Measurements from ENCODE around the gene ADARB1.

The ADARB1 gene

GRCh38 chr21:45075596-45076244, 1.3 kb downstream of the ADARB1 start:
- no peak for DNase-seq (ENCODE audit: low read depth)

- DNase-seq (ENCODE audit: low read depth) = no peak
These were observed 1.9 kb downstream of the ADARB1 start for GRCh38 chr21:45076245-45076711.

GRCh38 chr21:45078371-45078770, 4.0 kb downstream of the ADARB1 start:
- no peak for DNase-seq (ENCODE audit: low read depth)

- DNase-seq (ENCODE audit: low read depth) = peak; percentile 22
These were observed 4.5 kb downstream of the ADARB1 start for GRCh38 chr21:45078877-45079281.

- DNase-seq (ENCODE audit: low read depth) = no peak
These were observed 5.0 kb downstream of the ADARB1 start for GRCh38 chr21:45079351-45079750.

- DNase-seq (ENCODE audit: low read depth) = no peak
These were observed 5.9 kb downstream of the ADARB1 start for GRCh38 chr21:45080232-45080631.

- DNase-seq (ENCODE audit: low read depth) = no peak
These were observed 6.4 kb downstream of the ADARB1 start for GRCh38 chr21:45080639-45081414.

- DNase-seq (ENCODE audit: low read depth) = no peak
These were observed 7.3 kb downstream of the ADARB1 start for GRCh38 chr21:45081636-45082035.

GRCh38 chr21:45082736-45083135, 8.4 kb downstream of the ADARB1 start:
- no peak for DNase-seq (ENCODE audit: low read depth)

- no peak for DNase-seq (ENCODE audit: low read depth)
These were observed 9.7 kb downstream of the ADARB1 start for GRCh38 chr21:45084121-45084520.

GRCh38 chr21:45084881-45085536, 10.6 kb downstream of the ADARB1 start:
- no peak for DNase-seq (ENCODE audit: low read depth)

GRCh38 chr21:45085700-45086099, 11.3 kb downstream of the ADARB1 start:
- no peak for DNase-seq (ENCODE audit: low read depth)

- DNase-seq (ENCODE audit: low read depth) = no peak
These were observed 12.1 kb downstream of the ADARB1 start for GRCh38 chr21:45086337-45086958.

GRCh38 chr21:45087022-45087823, 12.8 kb downstream of the ADARB1 start:
- DNase-seq (ENCODE audit: low read depth) = no peak

GRCh38 chr21:45088116-45088515, 13.7 kb downstream of the ADARB1 start:
- DNase-seq (ENCODE audit: low read depth) = no peak

- no peak for DNase-seq (ENCODE audit: low read depth)
These were observed 14.3 kb downstream of the ADARB1 start for GRCh38 chr21:45088729-45089128.

- no peak for DNase-seq (ENCODE audit: low read depth)
These were observed 15.6 kb downstream of the ADARB1 start for GRCh38 chr21:45089964-45090363.

- DNase-seq (ENCODE audit: low read depth) = no peak
These were observed 16.6 kb downstream of the ADARB1 start for GRCh38 chr21:45090966-45091365.

- DNase-seq (ENCODE audit: low read depth) = no peak
These were observed 17.4 kb downstream of the ADARB1 start for GRCh38 chr21:45091550-45092322.

- DNase-seq (ENCODE audit: low read depth) = no peak
These were observed 18.7 kb downstream of the ADARB1 start for GRCh38 chr21:45093035-45093532.

- DNase-seq (ENCODE audit: low read depth) = no peak
These were observed 20.0 kb downstream of the ADARB1 start for GRCh38 chr21:45094412-45094811.
